ENCODE measurements around the gene APC.

The APC gene

GRCh38 chr5:112755703-112756102 is 18.0 kb downstream of the APC start:
- ChIA-PET POLR2A (no interaction called here), CTCF (interaction anchor here (0.6 kb wide), 1 partner anchor 776 kb away, joined by 5 read pairs; no protein-coding TSS in a partner anchor)

DNA sequence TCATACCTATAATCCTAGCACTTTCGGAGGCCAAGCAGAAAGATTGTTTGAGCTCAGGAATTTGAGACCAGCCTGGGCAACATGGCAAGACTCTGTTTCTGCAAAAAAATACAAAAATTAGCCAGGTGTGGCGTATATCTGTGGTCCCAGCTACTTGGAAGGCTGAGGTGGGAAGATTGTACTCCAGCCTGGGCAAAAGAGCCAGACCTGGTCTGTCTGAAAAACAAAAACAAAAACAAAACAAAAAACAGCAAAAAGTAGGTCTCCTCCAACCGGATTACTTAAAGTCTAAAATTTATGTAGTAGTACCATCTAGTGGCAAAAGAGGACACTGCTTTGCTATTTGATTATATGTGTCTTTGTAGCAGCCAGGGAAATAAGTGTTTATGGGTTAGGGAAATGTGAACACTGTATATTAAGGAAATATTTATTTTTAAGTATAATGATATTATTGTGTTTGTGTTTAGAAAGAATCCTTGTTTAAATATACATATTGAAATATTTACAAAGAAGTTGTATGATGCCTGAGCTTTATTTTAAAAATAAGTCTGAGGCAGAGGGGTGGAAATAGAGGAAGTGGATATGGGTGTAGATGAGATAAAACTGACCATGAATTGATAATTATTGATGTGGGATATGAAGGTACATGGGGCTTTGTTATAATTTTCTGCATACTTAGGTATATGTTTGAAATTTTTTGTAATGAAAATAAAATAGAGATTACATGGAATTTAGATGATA is 20.0 kb downstream of the APC start:
- no peak for TF ChIP-seq ZNF384 (IDR thresholded peaks at IDR 0.05)
- TF ChIP-seq ELF4 (IDR thresholded peaks at IDR 0.05) = no peak
- no peak for TF ChIP-seq BHLHE40 (IDR thresholded peaks at IDR 0.05; ENCODE audit: borderline replicate concordance)
- no peak for TF ChIP-seq HDGF (IDR thresholded peaks at IDR 0.05; ENCODE audit: borderline replicate concordance)
- TF ChIP-seq ARNT (IDR thresholded peaks at IDR 0.05) = no peak
- no peak for TF ChIP-seq FOXM1 (IDR thresholded peaks at IDR 0.05; ENCODE audit: borderline replicate concordance)
- no peak for TF ChIP-seq FOXA1 (IDR thresholded peaks at IDR 0.05)
- TF ChIP-seq SUZ12 (IDR thresholded peaks at IDR 0.05) = no peak
- TF ChIP-seq SP1 (IDR thresholded peaks at IDR 0.05) = no peak
- no peak for TF ChIP-seq TARDBP (IDR thresholded peaks at IDR 0.05)
- TF ChIP-seq NFRKB (IDR thresholded peaks at IDR 0.05) = no peak
- TF ChIP-seq L3MBTL2 (conservative IDR thresholded peaks at IDR 0.05) = no peak
- TF ChIP-seq LEF1 (IDR thresholded peaks at IDR 0.05; ENCODE audit: borderline replicate concordance) = no peak
- TF ChIP-seq CTBP1 (IDR thresholded peaks at IDR 0.05; ENCODE audit: borderline replicate concordance) = no peak
- TF ChIP-seq FOXK2 (IDR thresholded peaks at IDR 0.05) = no peak
- peak; percentile 46 for DNase-seq (ENCODE audit: extremely low spot score)
- ChIA-PET POLR2A (no interaction called here), CTCF (interaction anchor here (0.7 to 3.4 kb wide), 17 partner anchors 8 to 582 kb away, joined by 3 to 38 read pairs (median 4); partner anchors contain the start of gene APC)

More at GRCh38 chr5:112755703-112756102, 18.0 kb downstream of the APC start:
- TF ChIP-seq FOXK2 (IDR thresholded peaks at IDR 0.05) (no peak), L3MBTL2 (conservative IDR thresholded peaks at IDR 0.05) (no peak), ELF4 (IDR thresholded peaks at IDR 0.05) (no peak), CTBP1 (IDR thresholded peaks at IDR 0.05; ENCODE audit: borderline replicate concordance) (no peak), TARDBP (IDR thresholded peaks at IDR 0.05) (no peak), FOXA1 (IDR thresholded peaks at IDR 0.05) (no peak), SUZ12 (IDR thresholded peaks at IDR 0.05) (no peak), BHLHE40 (IDR thresholded peaks at IDR 0.05; ENCODE audit: borderline replicate concordance) (no peak), ARNT (IDR thresholded peaks at IDR 0.05) (no peak), ZNF384 (IDR thresholded peaks at IDR 0.05) (no peak), SP1 (IDR thresholded peaks at IDR 0.05) (no peak), NFRKB (IDR thresholded peaks at IDR 0.05) (no peak), FOXM1 (IDR thresholded peaks at IDR 0.05; ENCODE audit: borderline replicate concordance) (no peak), LEF1 (IDR thresholded peaks at IDR 0.05; ENCODE audit: borderline replicate concordance) (no peak), HDGF (IDR thresholded peaks at IDR 0.05; ENCODE audit: borderline replicate concordance) (no peak)
- TF ChIP-seq, protein P1, sequence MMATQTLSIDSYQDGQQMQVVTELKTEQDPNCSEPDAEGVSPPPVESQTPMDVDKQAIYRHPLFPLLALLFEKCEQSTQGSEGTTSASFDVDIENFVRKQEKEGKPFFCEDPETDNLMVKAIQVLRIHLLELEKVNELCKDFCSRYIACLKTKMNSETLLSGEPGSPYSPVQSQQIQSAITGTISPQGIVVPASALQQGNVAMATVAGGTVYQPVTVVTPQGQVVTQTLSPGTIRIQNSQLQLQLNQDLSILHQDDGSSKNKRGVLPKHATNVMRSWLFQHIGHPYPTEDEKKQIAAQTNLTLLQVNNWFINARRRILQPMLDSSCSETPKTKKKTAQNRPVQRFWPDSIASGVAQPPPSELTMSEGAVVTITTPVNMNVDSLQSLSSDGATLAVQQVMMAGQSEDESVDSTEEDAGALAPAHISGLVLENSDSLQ (IDR thresholded peaks at IDR 0.05) = no peak
- no peak for DNase-seq (ENCODE audit: extremely low spot score)

DNA sequence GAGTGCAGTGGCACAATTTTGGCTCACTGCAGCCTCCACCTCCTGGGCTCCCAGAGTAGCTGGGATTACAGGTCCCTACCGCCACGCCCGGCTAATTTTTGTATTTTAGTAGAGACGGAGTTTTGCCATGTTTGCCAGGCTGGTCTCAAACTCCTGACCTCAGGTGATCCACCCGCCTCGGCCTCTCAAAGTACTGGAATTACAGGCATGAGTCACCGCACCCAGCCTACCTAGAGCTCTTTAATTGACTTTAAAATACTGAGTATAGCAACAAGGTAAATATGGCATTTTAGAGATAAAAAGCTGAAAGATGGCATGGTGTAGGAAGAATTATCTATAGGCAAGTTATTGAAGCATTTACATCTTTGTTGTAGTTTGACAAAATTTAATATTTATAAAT is 21.0 kb downstream of the APC start:
- TF ChIP-seq TARDBP (IDR thresholded peaks at IDR 0.05) (no peak), FOXM1 (IDR thresholded peaks at IDR 0.05; ENCODE audit: borderline replicate concordance) (no peak), SUZ12 (IDR thresholded peaks at IDR 0.05) (no peak), ELF4 (IDR thresholded peaks at IDR 0.05) (no peak), NFRKB (IDR thresholded peaks at IDR 0.05) (no peak), FOXA1 (IDR thresholded peaks at IDR 0.05) (no peak), L3MBTL2 (conservative IDR thresholded peaks at IDR 0.05) (no peak), ZNF384 (IDR thresholded peaks at IDR 0.05) (no peak), ARNT (IDR thresholded peaks at IDR 0.05) (no peak), SP1 (IDR thresholded peaks at IDR 0.05) (no peak), FOXK2 (IDR thresholded peaks at IDR 0.05) (no peak), LEF1 (IDR thresholded peaks at IDR 0.05; ENCODE audit: borderline replicate concordance) (no peak), HDGF (IDR thresholded peaks at IDR 0.05; ENCODE audit: borderline replicate concordance) (no peak), CTBP1 (IDR thresholded peaks at IDR 0.05; ENCODE audit: borderline replicate concordance) (no peak), BHLHE40 (IDR thresholded peaks at IDR 0.05; ENCODE audit: borderline replicate concordance) (no peak)
- TF ChIP-seq, protein P1 (IDR thresholded peaks at IDR 0.05) = no peak
- ChIA-PET CTCF (interaction anchor here (1.2 to 3.4 kb wide), 3 partner anchors 67 to 583 kb away, joined by 3 to 38 read pairs (median 37); no protein-coding TSS in a partner anchor), POLR2A (no interaction called here)
- no peak for DNase-seq (ENCODE audit: extremely low spot score)

DNA sequence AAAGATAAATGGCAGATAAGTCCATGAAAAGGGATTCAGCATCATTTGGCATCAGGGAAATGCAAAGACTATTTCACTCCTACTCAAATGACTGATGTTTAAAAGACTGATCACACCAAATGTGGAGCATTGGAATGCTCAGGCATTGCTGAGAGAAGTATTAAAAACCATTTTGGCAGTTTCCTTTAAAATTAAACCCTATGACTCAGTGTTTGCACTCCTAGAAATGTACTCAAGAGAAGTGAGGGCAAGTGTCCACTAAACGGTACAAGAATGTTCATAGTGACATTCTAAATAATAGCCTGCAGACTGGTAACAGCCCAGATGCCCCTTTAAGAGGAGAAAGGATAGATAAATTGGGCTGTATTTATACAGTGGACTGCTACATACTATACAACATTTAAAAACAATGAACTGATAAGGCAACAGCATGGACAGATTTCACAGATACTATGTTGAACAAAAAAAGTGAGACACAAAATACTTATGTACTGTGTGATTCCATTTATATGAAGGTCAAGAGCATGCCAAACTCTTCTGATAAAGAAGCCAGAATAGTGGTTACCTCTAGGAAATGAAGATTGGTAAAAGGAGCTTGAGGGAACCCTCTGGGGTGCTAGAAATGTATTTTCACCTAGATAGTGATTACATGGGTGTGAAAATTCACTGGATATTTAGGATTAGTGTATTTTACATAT is 24.6 kb downstream of the APC start:
- DNase-seq (ENCODE audit: extremely low spot score) = no peak
- POLR2A ChIA-PET = no interaction called here
- TF ChIP-seq SUZ12 (IDR thresholded peaks at IDR 0.05) = no peak
- no peak for TF ChIP-seq L3MBTL2 (conservative IDR thresholded peaks at IDR 0.05)
- no peak for TF ChIP-seq NFRKB (IDR thresholded peaks at IDR 0.05)
- no peak for TF ChIP-seq SP1 (IDR thresholded peaks at IDR 0.05)
- TF ChIP-seq HDGF (IDR thresholded peaks at IDR 0.05; ENCODE audit: borderline replicate concordance) = no peak
- no peak for TF ChIP-seq ARNT (IDR thresholded peaks at IDR 0.05)
- no peak for TF ChIP-seq FOXK2 (IDR thresholded peaks at IDR 0.05)
- TF ChIP-seq LEF1 (IDR thresholded peaks at IDR 0.05; ENCODE audit: borderline replicate concordance) = no peak
- CTCF ChIA-PET = no interaction called here

DNA sequence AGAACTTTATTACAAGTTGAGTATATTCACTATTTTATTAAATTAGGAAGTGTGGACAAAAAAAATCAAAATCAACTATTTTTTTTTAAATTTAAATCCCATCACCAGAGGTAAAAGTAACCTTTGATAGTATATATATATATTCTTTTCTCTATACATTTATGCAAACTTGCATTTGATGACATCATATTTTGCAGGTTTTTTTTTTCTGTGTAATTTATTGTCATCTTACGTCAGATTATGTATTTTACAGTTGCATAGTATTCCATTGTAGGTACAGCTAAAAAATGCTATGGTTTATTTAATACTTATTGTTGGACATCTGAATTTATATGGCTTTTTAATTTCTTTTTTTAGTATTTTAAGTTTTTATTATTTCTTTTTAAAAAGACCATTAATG is 25.5 kb downstream of the APC start:
- CTCF ChIA-PET = no interaction called here
- POLR2A ChIA-PET = no interaction called here
- no peak for DNase-seq (ENCODE audit: extremely low spot score)
- TF ChIP-seq FOXM1 (IDR thresholded peaks at IDR 0.05; ENCODE audit: borderline replicate concordance) (no peak), TARDBP (IDR thresholded peaks at IDR 0.05) (no peak), FOXK2 (IDR thresholded peaks at IDR 0.05) (no peak), SUZ12 (IDR thresholded peaks at IDR 0.05) (no peak), HDGF (IDR thresholded peaks at IDR 0.05; ENCODE audit: borderline replicate concordance) (no peak), ELF4 (IDR thresholded peaks at IDR 0.05) (no peak), L3MBTL2 (conservative IDR thresholded peaks at IDR 0.05) (no peak), LEF1 (IDR thresholded peaks at IDR 0.05; ENCODE audit: borderline replicate concordance) (no peak), ZNF384 (IDR thresholded peaks at IDR 0.05) (no peak), BHLHE40 (IDR thresholded peaks at IDR 0.05; ENCODE audit: borderline replicate concordance) (no peak), ARNT (IDR thresholded peaks at IDR 0.05) (no peak), FOXA1 (IDR thresholded peaks at IDR 0.05) (no peak), NFRKB (IDR thresholded peaks at IDR 0.05) (no peak), CTBP1 (IDR thresholded peaks at IDR 0.05; ENCODE audit: borderline replicate concordance) (no peak), SP1 (IDR thresholded peaks at IDR 0.05) (no peak)
- TF ChIP-seq, protein P1 (IDR thresholded peaks at IDR 0.05) = no peak

All from HEK293T (cell line).